ENCODE measurements around the gene TMEM266.

The TMEM266 gene

GRCh38 chr15:76098685-76099084, 38.9 kb downstream of the TMEM266 start:
- H3K27me3 ChIP-seq (ENCODE audit: insufficient read depth, insufficient read length), result no peaks in the 10 kb centered on the region
- no peak for DNase-seq (ENCODE audit: low read depth, low spot score)
- H3K4me1 ChIP-seq (ENCODE audit: insufficient read depth, insufficient read length), result no peaks in the 10 kb centered on the region
- no peak overlapping the region for H3K9ac ChIP-seq (ENCODE audit: insufficient read length, low read depth)
- H3K4me3 ChIP-seq (ENCODE audit: insufficient read length, low read depth), result no peak overlapping the region
- TF ChIP-seq ZNF274 (IDR thresholded peaks at IDR 0.05; ENCODE audit: low read depth, low read length) (no peak), SUZ12 (IDR thresholded peaks at IDR 0.05; ENCODE audit: extremely low read depth, insufficient read depth, insufficient read length) (no peak), YY1 (IDR thresholded peaks at IDR 0.05; ENCODE audit: insufficient read depth, insufficient read length) (no peak)
- H3K36me3 ChIP-seq (ENCODE audit: insufficient read depth, insufficient read length, low read length), result no peaks in the 10 kb centered on the region
- H3K9me3 ChIP-seq (ENCODE audit: insufficient read depth, low read length), result no peaks in the 10 kb centered on the region

DNA sequence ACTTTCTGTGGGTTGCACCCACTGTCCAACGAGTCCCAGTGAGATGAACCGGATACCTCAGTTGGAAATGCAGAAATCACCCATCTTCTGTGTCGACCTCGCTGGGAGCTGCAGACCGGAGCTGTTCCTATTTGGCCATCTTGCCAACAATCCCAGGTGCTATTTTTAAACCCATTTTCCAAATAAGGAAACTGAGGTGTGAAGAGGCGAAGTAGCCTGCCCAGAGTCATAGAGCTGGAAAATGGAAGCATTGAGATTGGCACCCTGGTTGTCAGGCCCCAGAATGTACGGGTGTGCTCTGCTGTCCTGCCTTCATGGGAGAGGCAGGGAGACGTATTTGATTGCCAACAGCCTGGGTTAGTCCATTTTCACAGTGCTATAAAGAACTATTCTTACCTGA, 39.6 kb downstream of the TMEM266 start:
- Histone ChIP-seq H3K36me3 (ENCODE audit: insufficient read depth, insufficient read length, low read length) (no peaks in the 10 kb centered on the region), H3K4me3 (ENCODE audit: insufficient read length, low read depth) (no peak overlapping the region), H3K27me3 (ENCODE audit: insufficient read depth, insufficient read length) (no peaks in the 10 kb centered on the region), H3K4me1 (ENCODE audit: insufficient read depth, insufficient read length) (no peaks in the 10 kb centered on the region), H3K9me3 (ENCODE audit: insufficient read depth, low read length) (no peaks in the 10 kb centered on the region), H3K9ac (ENCODE audit: insufficient read length, low read depth) (no peak overlapping the region)
- no peak for TF ChIP-seq YY1 (IDR thresholded peaks at IDR 0.05; ENCODE audit: insufficient read depth, insufficient read length)
- TF ChIP-seq SUZ12 (IDR thresholded peaks at IDR 0.05; ENCODE audit: extremely low read depth, insufficient read depth, insufficient read length), result no peak
- no peak for TF ChIP-seq ZNF274 (IDR thresholded peaks at IDR 0.05; ENCODE audit: low read depth, low read length)
- DNase-seq (ENCODE audit: low read depth, low spot score), result no peak

GRCh38 chr15:76100361-76100760, 40.6 kb downstream of the TMEM266 start:
- Histone ChIP-seq H3K36me3 (ENCODE audit: insufficient read depth, insufficient read length, low read length) (no peaks in the 10 kb centered on the region), H3K9ac (ENCODE audit: insufficient read length, low read depth) (no peak overlapping the region), H3K4me3 (ENCODE audit: insufficient read length, low read depth) (no peak overlapping the region), H3K4me1 (ENCODE audit: insufficient read depth, insufficient read length) (no peaks in the 10 kb centered on the region), H3K27me3 (ENCODE audit: insufficient read depth, insufficient read length) (no peaks in the 10 kb centered on the region), H3K9me3 (ENCODE audit: insufficient read depth, low read length) (no peaks in the 10 kb centered on the region)
- TF ChIP-seq SUZ12 (IDR thresholded peaks at IDR 0.05; ENCODE audit: extremely low read depth, insufficient read depth, insufficient read length), result no peak
- TF ChIP-seq YY1 (IDR thresholded peaks at IDR 0.05; ENCODE audit: insufficient read depth, insufficient read length), result no peak
- no peak for TF ChIP-seq ZNF274 (IDR thresholded peaks at IDR 0.05; ENCODE audit: low read depth, low read length)
- DNase-seq (ENCODE audit: low read depth, low spot score), result no peak

GRCh38 chr15:76101655-76102054, 41.9 kb downstream of the TMEM266 start:
- H3K27me3 ChIP-seq (ENCODE audit: insufficient read depth, insufficient read length), result no peaks in the 10 kb centered on the region
- no peak for DNase-seq (ENCODE audit: low read depth, low spot score)
- H3K4me3 ChIP-seq (ENCODE audit: insufficient read length, low read depth), result no peak overlapping the region
- H3K9ac ChIP-seq (ENCODE audit: insufficient read length, low read depth), result no peak overlapping the region
- H3K9me3 ChIP-seq (ENCODE audit: insufficient read depth, low read length), result no peaks in the 10 kb centered on the region
- TF ChIP-seq YY1 (IDR thresholded peaks at IDR 0.05; ENCODE audit: insufficient read depth, insufficient read length) (no peak), SUZ12 (IDR thresholded peaks at IDR 0.05; ENCODE audit: extremely low read depth, insufficient read depth, insufficient read length) (no peak), ZNF274 (IDR thresholded peaks at IDR 0.05; ENCODE audit: low read depth, low read length) (no peak)
- H3K36me3 ChIP-seq (ENCODE audit: insufficient read depth, insufficient read length, low read length), result no peaks in the 10 kb centered on the region
- no peaks in the 10 kb centered on the region for H3K4me1 ChIP-seq (ENCODE audit: insufficient read depth, insufficient read length)

DNA sequence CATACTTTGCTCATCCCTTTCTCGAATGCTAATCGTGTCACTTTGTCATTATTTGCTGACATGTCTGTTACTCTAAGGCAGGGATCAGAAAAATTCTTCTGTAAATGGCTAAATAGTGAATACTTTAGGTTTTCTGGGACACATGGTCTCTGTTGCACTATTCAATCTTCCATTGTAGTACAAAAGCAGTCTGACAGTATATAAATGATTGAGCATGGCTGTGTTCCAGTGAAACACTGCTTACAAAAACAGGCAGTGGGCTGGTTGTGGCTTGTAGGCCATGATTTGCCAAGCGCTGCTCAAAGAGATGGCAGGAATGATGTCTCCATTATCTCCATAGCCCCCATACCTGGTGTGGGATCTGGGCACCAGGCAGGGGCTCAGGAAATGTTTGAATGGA, 45.6 kb downstream of the TMEM266 start:
- H3K9me3 ChIP-seq (ENCODE audit: insufficient read depth, low read length), result no peaks in the 10 kb centered on the region
- H3K4me1 ChIP-seq (ENCODE audit: insufficient read depth, insufficient read length), result peaks cover 4% of the 10 kb centered on the region
- no peak overlapping the region for H3K4me3 ChIP-seq (ENCODE audit: insufficient read length, low read depth)
- H3K9ac ChIP-seq (ENCODE audit: insufficient read length, low read depth), result no peak overlapping the region
- DNase-seq (ENCODE audit: low read depth, low spot score), result no peak
- H3K36me3 ChIP-seq (ENCODE audit: insufficient read depth, insufficient read length, low read length), result no peaks in the 10 kb centered on the region
- no peak for TF ChIP-seq SUZ12 (IDR thresholded peaks at IDR 0.05; ENCODE audit: extremely low read depth, insufficient read depth, insufficient read length)
- no peak for TF ChIP-seq YY1 (IDR thresholded peaks at IDR 0.05; ENCODE audit: insufficient read depth, insufficient read length)
- TF ChIP-seq ZNF274 (IDR thresholded peaks at IDR 0.05; ENCODE audit: low read depth, low read length), result no peak
- H3K27me3 ChIP-seq (ENCODE audit: insufficient read depth, insufficient read length), result no peaks in the 10 kb centered on the region

DNA sequence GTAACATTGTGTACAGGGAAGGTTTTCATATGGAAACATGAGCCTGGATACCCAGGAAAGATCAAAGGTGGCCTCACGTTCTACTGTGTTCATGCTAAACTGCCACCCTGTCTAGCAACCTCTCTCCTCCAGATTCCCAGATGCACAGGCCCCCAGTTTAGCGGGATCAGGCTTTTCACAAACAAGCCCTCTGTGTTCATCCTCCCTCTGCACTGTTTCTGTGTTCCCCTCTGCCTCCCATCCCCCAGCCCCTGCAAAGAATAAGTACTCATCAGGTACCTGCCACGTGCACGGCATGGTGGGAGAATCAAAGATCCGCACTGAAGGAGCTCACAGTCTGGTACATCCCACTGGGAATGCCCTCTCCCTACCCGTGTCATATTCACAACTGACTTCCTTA, 46.1 kb downstream of the TMEM266 start:
- H3K4me1 ChIP-seq (ENCODE audit: insufficient read depth, insufficient read length), result peaks cover 4% of the 10 kb centered on the region
- H3K4me3 ChIP-seq (ENCODE audit: insufficient read length, low read depth), result no peak overlapping the region
- no peak for TF ChIP-seq YY1 (IDR thresholded peaks at IDR 0.05; ENCODE audit: insufficient read depth, insufficient read length)
- no peak for TF ChIP-seq ZNF274 (IDR thresholded peaks at IDR 0.05; ENCODE audit: low read depth, low read length)
- TF ChIP-seq SUZ12 (IDR thresholded peaks at IDR 0.05; ENCODE audit: extremely low read depth, insufficient read depth, insufficient read length), result no peak
- no peaks in the 10 kb centered on the region for H3K36me3 ChIP-seq (ENCODE audit: insufficient read depth, insufficient read length, low read length)
- H3K9ac ChIP-seq (ENCODE audit: insufficient read length, low read depth), result no peak overlapping the region
- H3K27me3 ChIP-seq (ENCODE audit: insufficient read depth, insufficient read length), result no peaks in the 10 kb centered on the region
- H3K9me3 ChIP-seq (ENCODE audit: insufficient read depth, low read length), result no peaks in the 10 kb centered on the region
- no peak for DNase-seq (ENCODE audit: low read depth, low spot score)

DNA sequence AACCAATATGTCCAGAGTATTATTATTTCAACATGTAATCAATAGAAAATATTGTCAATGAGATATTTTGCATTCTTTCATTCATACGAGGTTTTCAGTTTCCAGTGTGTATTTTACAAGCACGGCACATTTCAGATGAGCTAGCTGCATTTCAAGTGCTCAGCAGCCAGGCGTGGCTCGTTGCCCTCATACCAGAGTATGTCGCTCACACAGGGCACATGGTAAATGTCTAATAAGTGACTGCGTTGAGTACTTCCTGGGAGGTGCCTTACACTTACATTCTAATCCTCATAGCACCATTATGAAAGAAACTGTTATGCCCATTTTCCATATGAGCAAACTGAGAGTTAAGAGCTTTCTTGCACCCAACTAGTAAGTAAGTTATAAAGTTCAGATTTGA, 47.4 kb downstream of the TMEM266 start:
- Histone ChIP-seq H3K9me3 (ENCODE audit: insufficient read depth, low read length) (no peaks in the 10 kb centered on the region), H3K4me3 (ENCODE audit: insufficient read length, low read depth) (no peak overlapping the region), H3K9ac (ENCODE audit: insufficient read length, low read depth) (no peak overlapping the region), H3K27me3 (ENCODE audit: insufficient read depth, insufficient read length) (no peaks in the 10 kb centered on the region), H3K4me1 (ENCODE audit: insufficient read depth, insufficient read length) (peaks cover 4% of the 10 kb centered on the region), H3K36me3 (ENCODE audit: insufficient read depth, insufficient read length, low read length) (no peaks in the 10 kb centered on the region)
- DNase-seq (ENCODE audit: low read depth, low spot score), result no peak
- TF ChIP-seq YY1 (IDR thresholded peaks at IDR 0.05; ENCODE audit: insufficient read depth, insufficient read length), result no peak
- TF ChIP-seq ZNF274 (IDR thresholded peaks at IDR 0.05; ENCODE audit: low read depth, low read length), result no peak
- no peak for TF ChIP-seq SUZ12 (IDR thresholded peaks at IDR 0.05; ENCODE audit: extremely low read depth, insufficient read depth, insufficient read length)
